ENCODE measurements around the gene PPP1R7.

PPP1R7 gene

GRCh38 chr2:241207151-241207550, 56.9 kb downstream of the PPP1R7 start:
- TF ChIP-seq CTCF (IDR thresholded peaks at IDR 0.05), result no peak

GRCh38 chr2:241207641-241208040, 57.4 kb downstream of the PPP1R7 start:
- TF ChIP-seq CTCF (IDR thresholded peaks at IDR 0.05), result no peak

- TF ChIP-seq CTCF (IDR thresholded peaks at IDR 0.05), result no peak
These were observed 57.8 kb downstream of the PPP1R7 start for GRCh38 chr2:241208058-241208457.

GRCh38 chr2:241209271-241209670, 59.0 kb downstream of the PPP1R7 start:
- TF ChIP-seq CTCF (IDR thresholded peaks at IDR 0.05), result no peak

GRCh38 chr2:241211276-241211675, 61.0 kb downstream of the PPP1R7 start:
- TF ChIP-seq CTCF (IDR thresholded peaks at IDR 0.05), result no peak

GRCh38 chr2:241213041-241213440, 62.8 kb downstream of the PPP1R7 start:
- TF ChIP-seq CTCF (IDR thresholded peaks at IDR 0.05), result no peak

- TF ChIP-seq CTCF (IDR thresholded peaks at IDR 0.05), result no peak
These were observed 63.3 kb downstream of the PPP1R7 start for GRCh38 chr2:241213567-241213966.

- no peak for TF ChIP-seq CTCF (IDR thresholded peaks at IDR 0.05)
These were observed 63.9 kb downstream of the PPP1R7 start for GRCh38 chr2:241214209-241214608.
